ENCODE results near the gene SAE1.

DNA sequence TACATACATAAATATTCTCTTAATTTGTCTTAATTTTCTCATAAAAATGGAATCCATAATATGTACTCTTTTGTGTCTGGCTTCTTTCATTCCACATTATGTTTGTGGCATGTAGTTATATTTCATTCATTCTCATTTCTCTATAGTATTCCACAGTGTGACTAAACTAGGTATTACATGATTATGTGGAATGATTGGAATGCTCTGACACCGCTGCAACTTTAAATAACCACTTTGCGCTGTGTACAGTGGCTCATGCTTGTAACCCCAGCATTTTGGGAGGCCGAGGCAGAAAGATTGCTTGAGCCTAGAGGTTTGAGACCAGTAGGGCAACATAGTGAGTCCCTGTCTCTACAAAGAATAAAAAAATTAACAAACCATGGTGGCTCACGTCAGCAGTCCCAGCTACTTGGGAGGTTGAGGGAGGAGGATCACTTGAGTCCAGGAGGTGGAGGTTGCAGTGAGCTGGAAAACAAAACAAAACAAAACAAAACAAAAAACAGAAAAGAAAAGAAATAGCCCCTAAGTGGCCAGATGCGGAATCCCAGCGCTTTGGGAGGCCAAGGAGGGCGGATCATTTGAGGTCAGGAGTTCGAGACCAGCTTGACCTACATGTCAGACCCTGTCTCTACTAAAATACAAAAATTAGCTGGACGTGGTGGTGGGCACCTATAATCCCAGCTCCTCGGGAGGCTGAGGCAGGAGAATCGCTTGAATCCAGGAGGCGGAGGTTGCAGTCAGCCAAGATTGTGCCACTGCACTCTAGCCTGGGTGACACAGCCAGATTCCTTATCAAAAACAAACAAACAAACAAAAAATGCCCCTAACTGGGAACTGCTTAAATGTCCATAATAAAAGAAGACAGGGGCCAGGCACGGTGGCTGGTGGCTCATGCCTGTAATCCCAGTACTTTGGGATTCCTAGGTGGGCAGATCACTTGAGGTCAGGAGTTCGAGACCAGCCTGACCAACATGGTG, 8.0 kb upstream of the SAE1 start:
- TF ChIP-seq, protein P1, sequence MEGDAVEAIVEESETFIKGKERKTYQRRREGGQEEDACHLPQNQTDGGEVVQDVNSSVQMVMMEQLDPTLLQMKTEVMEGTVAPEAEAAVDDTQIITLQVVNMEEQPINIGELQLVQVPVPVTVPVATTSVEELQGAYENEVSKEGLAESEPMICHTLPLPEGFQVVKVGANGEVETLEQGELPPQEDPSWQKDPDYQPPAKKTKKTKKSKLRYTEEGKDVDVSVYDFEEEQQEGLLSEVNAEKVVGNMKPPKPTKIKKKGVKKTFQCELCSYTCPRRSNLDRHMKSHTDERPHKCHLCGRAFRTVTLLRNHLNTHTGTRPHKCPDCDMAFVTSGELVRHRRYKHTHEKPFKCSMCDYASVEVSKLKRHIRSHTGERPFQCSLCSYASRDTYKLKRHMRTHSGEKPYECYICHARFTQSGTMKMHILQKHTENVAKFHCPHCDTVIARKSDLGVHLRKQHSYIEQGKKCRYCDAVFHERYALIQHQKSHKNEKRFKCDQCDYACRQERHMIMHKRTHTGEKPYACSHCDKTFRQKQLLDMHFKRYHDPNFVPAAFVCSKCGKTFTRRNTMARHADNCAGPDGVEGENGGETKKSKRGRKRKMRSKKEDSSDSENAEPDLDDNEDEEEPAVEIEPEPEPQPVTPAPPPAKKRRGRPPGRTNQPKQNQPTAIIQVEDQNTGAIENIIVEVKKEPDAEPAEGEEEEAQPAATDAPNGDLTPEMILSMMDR (IDR thresholded peaks at IDR 0.05) = no peak
- no peak for TF ChIP-seq EZH2phosphoT487 (IDR thresholded peaks at IDR 0.05)
